ENCODE results near the gene IQGAP3.

IQGAP3 gene

DNA sequence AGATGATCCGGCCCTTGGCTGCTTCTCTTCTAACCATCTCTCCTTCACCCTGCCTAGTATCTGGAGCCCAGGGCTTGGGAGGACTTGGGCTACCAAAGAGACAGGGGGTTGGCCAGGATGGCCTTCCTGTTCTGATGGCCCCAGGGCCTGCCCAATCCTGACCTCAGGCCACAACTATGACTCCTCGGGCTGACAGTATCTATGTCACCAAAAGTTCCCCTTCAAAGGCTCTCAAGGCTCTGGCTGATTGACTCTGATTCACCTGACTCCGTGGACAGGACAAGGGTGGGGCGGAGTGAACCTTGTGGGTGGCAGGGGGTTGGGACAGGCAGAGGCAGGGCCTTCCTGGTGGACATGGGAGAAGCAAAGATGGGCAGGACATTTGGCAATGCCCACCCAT is 84.5 kb downstream of the IQGAP3 start:
- no peak for DNase-seq (ENCODE audit: low spot score)
- peak overlapping the region; percentile 28 to 96 for H3K27ac ChIP-seq
- TF ChIP-seq, protein P1, sequence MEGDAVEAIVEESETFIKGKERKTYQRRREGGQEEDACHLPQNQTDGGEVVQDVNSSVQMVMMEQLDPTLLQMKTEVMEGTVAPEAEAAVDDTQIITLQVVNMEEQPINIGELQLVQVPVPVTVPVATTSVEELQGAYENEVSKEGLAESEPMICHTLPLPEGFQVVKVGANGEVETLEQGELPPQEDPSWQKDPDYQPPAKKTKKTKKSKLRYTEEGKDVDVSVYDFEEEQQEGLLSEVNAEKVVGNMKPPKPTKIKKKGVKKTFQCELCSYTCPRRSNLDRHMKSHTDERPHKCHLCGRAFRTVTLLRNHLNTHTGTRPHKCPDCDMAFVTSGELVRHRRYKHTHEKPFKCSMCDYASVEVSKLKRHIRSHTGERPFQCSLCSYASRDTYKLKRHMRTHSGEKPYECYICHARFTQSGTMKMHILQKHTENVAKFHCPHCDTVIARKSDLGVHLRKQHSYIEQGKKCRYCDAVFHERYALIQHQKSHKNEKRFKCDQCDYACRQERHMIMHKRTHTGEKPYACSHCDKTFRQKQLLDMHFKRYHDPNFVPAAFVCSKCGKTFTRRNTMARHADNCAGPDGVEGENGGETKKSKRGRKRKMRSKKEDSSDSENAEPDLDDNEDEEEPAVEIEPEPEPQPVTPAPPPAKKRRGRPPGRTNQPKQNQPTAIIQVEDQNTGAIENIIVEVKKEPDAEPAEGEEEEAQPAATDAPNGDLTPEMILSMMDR (IDR thresholded peaks at IDR 0.05): no peak
- no peak overlapping the region for H3K4me3 ChIP-seq

DNA sequence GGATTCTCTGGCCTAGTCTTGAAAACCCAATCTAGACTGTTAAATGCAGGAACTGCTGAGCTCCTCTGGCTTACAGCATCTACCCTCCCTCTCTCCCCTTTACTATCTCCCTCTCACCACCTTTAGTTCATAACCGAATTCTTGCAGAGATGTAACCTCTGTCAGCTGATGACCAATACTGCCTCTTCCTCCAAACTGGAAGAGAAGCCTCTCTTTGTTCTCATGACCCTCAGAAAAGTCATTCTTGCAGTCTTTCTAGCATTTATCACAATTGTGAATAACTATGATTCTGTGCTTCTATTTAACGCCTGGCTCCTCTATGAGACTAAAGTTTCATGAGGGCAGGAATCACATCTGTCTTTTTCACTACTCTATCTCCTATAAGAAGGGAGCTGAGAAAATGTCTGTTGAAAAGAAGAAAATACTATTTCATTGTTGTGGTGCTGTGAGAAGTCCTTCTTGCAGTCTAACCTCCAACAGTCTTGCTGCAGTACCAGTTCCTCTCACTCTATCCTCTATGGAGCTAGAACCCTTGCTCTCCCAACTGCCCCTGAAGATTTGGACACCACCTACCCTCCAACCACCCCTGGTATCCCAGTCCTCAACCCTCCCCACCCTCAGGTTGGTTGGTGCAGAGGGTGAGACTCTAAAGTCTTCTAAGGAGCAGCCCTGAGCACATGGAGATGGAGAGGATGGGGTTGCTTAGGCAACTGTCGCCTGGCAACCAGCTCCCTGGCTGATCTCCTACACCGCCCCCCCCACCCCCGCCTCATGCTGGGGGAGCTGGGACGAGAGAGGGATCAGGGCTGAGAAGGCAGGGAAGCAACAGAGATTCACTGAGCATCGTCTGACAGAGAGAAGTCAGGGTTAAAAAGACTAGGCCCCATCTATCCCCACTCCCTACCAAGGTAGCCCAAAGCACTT is 85.7 kb downstream of the IQGAP3 start:
- Histone ChIP-seq H3K4me3 (no peak overlapping the region), H3K27ac (peak overlapping the region; percentile 28 to 96)
- no peak for DNase-seq (ENCODE audit: low spot score)
- TF ChIP-seq, protein P1 (IDR thresholded peaks at IDR 0.05): no peak

DNA sequence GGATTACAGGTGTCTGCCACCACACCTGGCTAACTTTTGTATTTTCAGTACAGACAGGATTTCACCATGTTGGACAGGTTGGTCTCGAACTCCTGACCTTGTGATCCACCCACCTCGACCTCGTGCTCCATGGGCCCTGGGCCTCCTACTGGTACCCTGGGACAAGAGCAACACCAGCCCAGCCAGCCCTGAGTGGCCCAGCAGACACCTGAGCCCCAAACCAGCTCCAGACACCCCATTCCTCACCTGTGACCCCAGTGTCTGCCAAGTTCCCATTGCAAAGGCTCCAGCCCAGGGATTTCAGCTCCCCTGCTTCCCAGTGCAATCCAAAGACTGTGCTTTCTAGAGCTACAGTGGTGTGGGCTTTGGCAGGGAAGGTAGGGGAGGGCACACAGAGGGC is 86.4 kb downstream of the IQGAP3 start:
- TF ChIP-seq, protein P1 (IDR thresholded peaks at IDR 0.05): no peak
- Histone ChIP-seq H3K27ac (peak overlapping the region in 1 of 2 donors; percentile 25), H3K4me3 (no peak overlapping the region)
- no peak for DNase-seq (ENCODE audit: low spot score)

DNA sequence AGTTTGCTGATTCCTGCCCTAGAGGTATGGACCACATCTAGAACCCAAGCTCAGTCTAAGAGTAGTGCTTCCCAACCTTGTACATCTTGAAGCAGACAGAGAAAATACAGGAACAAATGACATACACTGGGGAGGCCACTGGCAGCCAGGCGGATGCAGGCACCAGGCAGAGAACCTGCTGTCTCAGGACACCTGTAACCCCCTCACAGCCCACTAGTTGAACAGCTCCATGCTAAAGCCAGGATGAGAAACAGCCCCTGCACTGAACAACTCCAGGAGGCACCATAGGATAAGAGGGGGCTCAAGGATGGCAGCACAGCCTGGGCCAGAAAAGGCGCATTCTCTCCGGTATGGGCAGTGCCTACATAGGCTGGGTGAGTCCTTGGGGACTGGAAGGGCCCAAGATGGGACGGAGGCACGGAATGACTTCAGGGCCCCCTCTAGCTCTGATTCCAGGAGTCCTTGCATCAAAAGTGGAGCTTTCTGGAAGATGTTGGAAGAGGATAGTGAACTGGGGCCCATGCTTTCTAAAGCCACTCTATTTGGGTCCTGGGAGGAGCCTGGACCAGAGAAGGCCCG is 87.8 kb downstream of the IQGAP3 start:
- Histone ChIP-seq H3K4me3 (no peak overlapping the region), H3K27ac (peak overlapping the region; percentile 23 to 49)
- DNase-seq (ENCODE audit: low spot score): no peak
- TF ChIP-seq, protein P1 (IDR thresholded peaks at IDR 0.05): no peak

DNA sequence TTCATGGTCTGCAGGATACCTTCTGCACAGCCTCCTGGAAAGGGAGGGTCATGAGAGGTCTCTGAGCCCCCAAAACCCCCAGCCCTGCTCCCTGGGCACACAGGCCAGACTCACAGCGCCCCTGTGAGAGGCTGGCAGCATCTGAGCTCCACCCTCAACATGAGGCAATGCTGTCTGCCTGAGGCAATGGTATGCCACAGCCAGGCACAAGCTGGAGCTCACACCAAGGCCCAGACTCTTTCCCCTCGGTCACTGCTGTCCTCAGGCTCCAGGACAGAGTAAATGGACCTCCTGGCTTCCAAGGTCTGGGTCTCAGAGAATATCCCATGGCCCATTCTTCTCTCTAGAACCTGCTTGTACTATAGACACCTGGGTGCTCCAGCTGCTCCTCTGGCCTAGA is 89.0 kb downstream of the IQGAP3 start:
- Histone ChIP-seq H3K4me3 (no peak overlapping the region), H3K27ac (peak overlapping the region; percentile 41 to 64)
- TF ChIP-seq, protein P1 (IDR thresholded peaks at IDR 0.05): no peak
- DNase-seq (ENCODE audit: low spot score): no peak

DNA sequence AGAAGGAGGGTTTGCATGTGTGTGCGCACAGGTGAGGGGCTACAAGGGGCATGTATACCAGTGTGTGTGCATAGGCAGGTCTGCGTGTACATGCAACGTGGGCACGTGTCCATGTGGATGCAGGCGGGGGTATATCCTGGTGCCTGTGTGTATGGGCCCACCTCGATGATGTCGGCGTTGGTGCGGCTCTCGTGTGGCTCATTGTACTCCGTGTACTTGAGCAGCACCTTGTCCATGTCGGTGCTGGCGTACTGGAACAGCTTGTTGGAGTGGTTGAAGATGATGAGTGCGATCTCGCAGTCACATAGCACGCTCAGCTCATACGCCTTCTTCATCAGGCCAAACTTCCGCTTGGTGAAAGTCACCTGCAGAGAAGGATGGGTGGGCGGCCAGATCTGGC is 90.1 kb downstream of the IQGAP3 start:
- Histone ChIP-seq H3K4me3 (no peak overlapping the region), H3K27ac (peak overlapping the region in 1 of 2 donors; percentile 64)
- TF ChIP-seq, protein P1 (IDR thresholded peaks at IDR 0.05): no peak
- no peak for DNase-seq (ENCODE audit: low spot score)

Measured in coronary artery (tissue), 2 donors.